ENCODE measurements around the gene PRR3. TPM values are rescaled to one million over a fixed set of nuclear protein-coding genes. Genes with fewer than 3 reads are reported as not detected.

PRR3 gene
- total RNA-seq, 1 experiment from 2014 or later = 49.9 TPM

GRCh38 chr6:30508890-30509736 is 48.0 kb upstream of the PRR3 start:
- no peak for DNase-seq (ENCODE audit: low spot score)
- H3K9me3 ChIP-seq (ENCODE audit: low read depth, low read length, poor library complexity, severe bottlenecking) = no peaks in the 10 kb centered on the region
- intact Hi-C loops (cut with micrococcal nuclease; ENCODE audit: unreplicated experiment) = no loop called here
- H3K27ac ChIP-seq (ENCODE audit: low read depth, low read length, poor library complexity, severe bottlenecking) = no peak overlapping the region
- no TSS peak for BruUV-seq (replicated peaks)
- no peaks in the 10 kb centered on the region for H3K27me3 ChIP-seq (replicated peaks; ENCODE audit: insufficient read depth, low read depth, low read length, poor library complexity)
- ChIA-PET CTCF (no interaction called here), POLR2A (ENCODE audit: low non-redundant PET) (no interaction called here)
- H3K36me3 ChIP-seq (ENCODE audit: insufficient read depth, low read length, poor library complexity, severe bottlenecking) = no peaks in the 10 kb centered on the region
- H3K4me3 ChIP-seq (ENCODE audit: low read depth, low read length, poor library complexity, severe bottlenecking) = no peak overlapping the region
- TF ChIP-seq EZH2 (IDR thresholded peaks at IDR 0.05; ENCODE audit: borderline replicate concordance, low read depth, low read length, poor library complexity, severe bottlenecking) (no peak), CTCF (conservative IDR thresholded peaks at IDR 0.05; ENCODE audit: low read depth, low read length) (no peak)
- H3K4me1 ChIP-seq (ENCODE audit: insufficient read depth, low read length, poor library complexity, severe bottlenecking) = no peaks in the 10 kb centered on the region

- no peak overlapping the region for H3K4me3 ChIP-seq (ENCODE audit: low read depth, low read length, poor library complexity, severe bottlenecking)
- TF ChIP-seq CTCF (conservative IDR thresholded peaks at IDR 0.05; ENCODE audit: low read depth, low read length) = no peak
- no peak for TF ChIP-seq EZH2 (IDR thresholded peaks at IDR 0.05; ENCODE audit: borderline replicate concordance, low read depth, low read length, poor library complexity, severe bottlenecking)
- H3K27ac ChIP-seq (ENCODE audit: low read depth, low read length, poor library complexity, severe bottlenecking) = no peak overlapping the region
- no TSS peak for BruUV-seq (replicated peaks)
- H3K27me3 ChIP-seq (replicated peaks; ENCODE audit: insufficient read depth, low read depth, low read length, poor library complexity) = no peaks in the 10 kb centered on the region
- intact Hi-C loops (cut with micrococcal nuclease; ENCODE audit: unreplicated experiment) = no loop called here
- CTCF ChIA-PET = no interaction called here
- DNase-seq (ENCODE audit: low spot score) = no peak
- POLR2A ChIA-PET (ENCODE audit: low non-redundant PET) = no interaction called here
- H3K4me1 ChIP-seq (ENCODE audit: insufficient read depth, low read length, poor library complexity, severe bottlenecking) = no peaks in the 10 kb centered on the region
- H3K9me3 ChIP-seq (ENCODE audit: low read depth, low read length, poor library complexity, severe bottlenecking) = no peaks in the 10 kb centered on the region
- H3K36me3 ChIP-seq (ENCODE audit: insufficient read depth, low read length, poor library complexity, severe bottlenecking) = no peaks in the 10 kb centered on the region
Measured at GRCh38 chr6:30510419-30511168, 46.5 kb upstream of the PRR3 start.

GRCh38 chr6:30511169-30511546 is 45.9 kb upstream of the PRR3 start:
- TF ChIP-seq CTCF (conservative IDR thresholded peaks at IDR 0.05; ENCODE audit: low read depth, low read length) (no peak), EZH2 (IDR thresholded peaks at IDR 0.05; ENCODE audit: borderline replicate concordance, low read depth, low read length, poor library complexity, severe bottlenecking) (no peak)
- ChIA-PET POLR2A (ENCODE audit: low non-redundant PET) (no interaction called here), CTCF (no interaction called here)
- no peak for DNase-seq (ENCODE audit: low spot score)
- H3K9me3 ChIP-seq (ENCODE audit: low read depth, low read length, poor library complexity, severe bottlenecking) = no peaks in the 10 kb centered on the region
- intact Hi-C loops (cut with micrococcal nuclease; ENCODE audit: unreplicated experiment) = no loop called here
- H3K4me1 ChIP-seq (ENCODE audit: insufficient read depth, low read length, poor library complexity, severe bottlenecking) = no peaks in the 10 kb centered on the region
- BruUV-seq (replicated peaks) = no TSS peak
- no peaks in the 10 kb centered on the region for H3K36me3 ChIP-seq (ENCODE audit: insufficient read depth, low read length, poor library complexity, severe bottlenecking)
- no peak overlapping the region for H3K4me3 ChIP-seq (ENCODE audit: low read depth, low read length, poor library complexity, severe bottlenecking)
- H3K27ac ChIP-seq (ENCODE audit: low read depth, low read length, poor library complexity, severe bottlenecking) = no peak overlapping the region
- no peaks in the 10 kb centered on the region for H3K27me3 ChIP-seq (replicated peaks; ENCODE audit: insufficient read depth, low read depth, low read length, poor library complexity)
